CD14-positive monocyte (primary cell): Measurements from ENCODE around the gene HLA-DQB2. TPM values are rescaled to one million over a fixed set of nuclear protein-coding genes. Genes with fewer than 3 reads are reported as not detected.

Experiments used
- DNase-seq, 3 donors: peaks; one replicate each; pipeline ENCODE4 v3.0.0-alpha.2; 2011 to 2022
- H2AFZ ChIP-seq: 2 replicates; pipeline ENCODE4 v1.6.0; 2012; ENCODE audit warnings: mild to moderate bottlenecking, low read depth, low read length, inconsistent platforms; ENCODE audit not compliant: insufficient read depth, poor library complexity, severe bottlenecking
- H3K27ac ChIP-seq, 2 donors: 1 replicate in 1 of 2; 2 replicates in 1 of 2; pipeline ENCODE4 v1.5.1; 2012 to 2013; ENCODE audit warnings: low read length in 2 of 2, control low read depth in 1 of 2, inconsistent platforms in 1 of 2, low read depth in 1 of 2, mild to moderate bottlenecking in 1 of 2
- H3K27me3 ChIP-seq, 2 donors: one replicate each; pipeline versions ENCODE4 v1.6.0 to v1.6.1; 2011 to 2013; ENCODE audit warnings: low read length in 2 of 2; ENCODE audit not compliant: control insufficient read depth in 2 of 2, insufficient read depth in 2 of 2
- H3K36me3 ChIP-seq, 2 donors: replicated peaks in 1 of 2; 1 replicate in 1 of 2; 2 replicates in 1 of 2; pipeline versions ENCODE4 v1.5.1 to v1.6.1; 2012 to 2013; ENCODE audit warnings: low read length in 2 of 2, control low read depth in 1 of 2, inconsistent platforms in 1 of 2, mild to moderate bottlenecking in 1 of 2; ENCODE audit not compliant: insufficient read depth in 2 of 2, control insufficient read depth in 1 of 2
- H3K4me1 ChIP-seq, 2 donors: 1 replicate in 1 of 2; 2 replicates in 1 of 2; pipeline versions ENCODE4 v1.5.1 to v1.6.1; 2012 to 2013; ENCODE audit warnings: low read length in 2 of 2, control low read depth in 1 of 2, inconsistent platforms in 1 of 2, mild to moderate bottlenecking in 1 of 2, moderate library complexity in 1 of 2; ENCODE audit not compliant: insufficient read depth in 2 of 2, control insufficient read depth in 1 of 2
- H3K4me2 ChIP-seq: replicated peaks from 2 replicates; pipeline ENCODE3; 2012; ENCODE audit warnings: low read length, moderate library complexity, mild to moderate bottlenecking; ENCODE audit not compliant: poor library complexity, severe bottlenecking; ENCODE audit errors: extremely low read depth
- H3K4me3 ChIP-seq, 3 experiments: fragments of 200-600 bp in 1 of 3; sonication (generic) in 1 of 3; replicated peaks in 1 of 3; 1 replicate in 2 of 3; 2 replicates in 1 of 3; pipeline ENCODE4 v1.5.1; 2011 to 2013; ENCODE audit warnings: low read length in 3 of 3, mild to moderate bottlenecking in 3 of 3, control low read depth in 2 of 3, low read depth in 2 of 3, inconsistent platforms in 1 of 3, moderate library complexity in 1 of 3
- H3K79me2 ChIP-seq: 2 replicates; pipeline ENCODE4 v1.6.0; 2012; ENCODE audit warnings: mild to moderate bottlenecking, control low read depth, inconsistent platforms, low read length, moderate library complexity; ENCODE audit not compliant: insufficient read depth
- H3K9ac ChIP-seq: 2 replicates; pipeline ENCODE4 v1.6.0; 2017; ENCODE audit warnings: low read length, mild to moderate bottlenecking; ENCODE audit not compliant: insufficient read depth, poor library complexity, severe bottlenecking
- H3K9me3 ChIP-seq, 2 donors: replicated peaks in 1 of 2; 1 replicate in 1 of 2; 2 replicates in 1 of 2; pipeline versions ENCODE4 v1.5.1 to v1.6.1; 2012 to 2013; ENCODE audit warnings: low read length in 2 of 2, control low read depth in 1 of 2; ENCODE audit not compliant: control insufficient read depth in 1 of 2, insufficient read depth in 1 of 2
- H4K20me1 ChIP-seq: 2 replicates; pipeline ENCODE4 v1.6.0; 2012; ENCODE audit warnings: mild to moderate bottlenecking, low read length, control low read depth, moderate library complexity; ENCODE audit not compliant: insufficient read depth
- H3K27ac Mint-ChIP-seq, 7 donors: one replicate each; pipeline ENCODE4 v1.8.0; 2020; ENCODE audit warnings: mild to moderate bottlenecking in 7 of 7, mixed read lengths in 7 of 7, moderate library complexity in 6 of 7, inconsistent platforms in 2 of 7
- H3K27me3 Mint-ChIP-seq, 3 donors: one replicate each; pipeline ENCODE4 v1.8.0; 2021 to 2022; ENCODE audit warnings: low read depth in 3 of 3, mild to moderate bottlenecking in 3 of 3, mixed read lengths in 3 of 3, moderate library complexity in 3 of 3, inconsistent platforms in 1 of 3
- H3K36me3 Mint-ChIP-seq, 2 donors: one replicate each; pipeline ENCODE4 v1.8.0; 2020; ENCODE audit warnings: mixed read lengths in 2 of 2, inconsistent platforms in 1 of 2, mild to moderate bottlenecking in 1 of 2
- H3K4me1 Mint-ChIP-seq: one replicate; pipeline ENCODE4 v1.8.0; 2020; ENCODE audit warnings: mild to moderate bottlenecking, mixed read lengths
- H3K4me3 Mint-ChIP-seq, 2 donors: one replicate each; pipeline ENCODE4 v1.8.0; 2020; ENCODE audit warnings: mild to moderate bottlenecking in 2 of 2, mixed read lengths in 2 of 2, moderate library complexity in 1 of 2
- H3K9me3 Mint-ChIP-seq, 7 donors: one replicate each; pipeline ENCODE4 v1.8.0; 2020 to 2022; ENCODE audit warnings: mixed read lengths in 7 of 7, mild to moderate bottlenecking in 6 of 7, moderate library complexity in 6 of 7, inconsistent platforms in 2 of 7
- CTCF ChIP-seq: fragments of 200-600 bp; IDR thresholded peaks from one replicate; pipeline ENCODE4 v1.8.0; 2022; ENCODE audit warnings: antibody characterized with exemption, mild to moderate bottlenecking
- WGBS: methylation state at CpG from one replicate; pipeline ENCODE4 v1.1.5; 2013; ENCODE audit warnings: missing lambda C conversion rate; ENCODE audit not compliant: insufficient coverage; 5-methylcytosine and 5-hydroxymethylcytosine counted together
- intact Hi-C, 2 donors: fragments of 100-400 bp; cut with micrococcal nuclease; formaldehyde crosslinking; loops; one replicate each; pipeline versions ENCODE4 v1.15.0 to v1.15.1; 2023
- polyA plus RNA-seq, 3 donors: library from polyadenylated mRNA; depleted of rRNA in 1 of 3; unstranded in 2 of 3; stranded (reverse) in 1 of 3; fragments of 300-500 nt in 2 of 3; fragments of >200 nt in 1 of 3; fragmentation: Illumina TruSeq in 2 of 3; gene quantifications; 1 replicate in 2 of 3; 2 replicates in 1 of 3; pipeline ENCODE4 v1.2.3, GENCODE V29; 2012 to 2021

HLA-DQB2 gene
- polyA plus RNA-seq, 3 donors: 4.4 to 37.5 TPM; not detected in 1

- Histone ChIP-seq H3K79me2 (no peaks in the 10 kb centered on the region), H3K27me3 (peaks cover 0 to 9% of the 10 kb centered on the region in 2 donors), H3K36me3 (no peaks in the 10 kb centered on the region), H3K27ac (no peak overlapping the region), H3K9me3 (peaks cover 5 to 6% of the 10 kb centered on the region in 2 donors), H3K4me1 (peaks cover 30 to 32% of the 10 kb centered on the region in 2 donors), H3K9ac (no peak overlapping the region), H3K4me3 (no peak overlapping the region), H4K20me1 (no peaks in the 10 kb centered on the region), H2AFZ (no peak overlapping the region), H3K4me2 (no peak overlapping the region)
- 94% methylated on average over 2 of the region's 3 CpGs for WGBS
- no peak for TF ChIP-seq CTCF
- DNase-seq: no peak
- Mint-ChIP-seq H3K27me3 (peaks cover 0 to 15% (median 9%) of the 10 kb centered on the region in 3 donors), H3K9me3 (peaks cover 7 to 9% (median 9%) of the 10 kb centered on the region in 7 donors), H3K36me3 (peaks cover 2 to 3% of the 10 kb centered on the region in 2 donors), H3K27ac (peak overlapping the region in 1 of 7 donors; percentile 64), H3K4me3 (no peak overlapping the region), H3K4me1 (peaks cover 33% of the 10 kb centered on the region)
- intact Hi-C loops: loop anchor here (5.0 to 10.0 kb wide), 3 partner anchors 94 to 554 kb away; no protein-coding TSS in a partner anchor
These were observed 35.8 kb upstream of the HLA-DQB2 start for GRCh38 chr6:32799168-32799567.

- Histone ChIP-seq H4K20me1 (no peaks in the 10 kb centered on the region), H3K4me2 (peak overlapping the region; percentile 74), H3K9ac (no peak overlapping the region), H3K27ac (peak overlapping the region; percentile 8 to 42), H3K4me1 (peaks cover 43 to 46% of the 10 kb centered on the region in 2 donors), H3K79me2 (no peaks in the 10 kb centered on the region), H3K9me3 (peaks cover 5 to 6% of the 10 kb centered on the region in 2 donors), H2AFZ (peak overlapping the region; percentile 60), H3K4me3 (peak overlapping the region; percentile 0 to 69 (median 31)), H3K36me3 (no peaks in the 10 kb centered on the region), H3K27me3 (peaks cover 0 to 5% of the 10 kb centered on the region in 2 donors)
- Mint-ChIP-seq H3K4me1 (peaks cover 43% of the 10 kb centered on the region), H3K27ac (peak overlapping the region; percentile 62 to 90 (median 87)), H3K4me3 (peak overlapping the region; percentile 72 to 93), H3K36me3 (peaks cover 2 to 3% of the 10 kb centered on the region in 2 donors), H3K27me3 (peaks cover 0 to 4% (median 3%) of the 10 kb centered on the region in 3 donors), H3K9me3 (peaks cover 7 to 9% (median 9%) of the 10 kb centered on the region in 7 donors)
- DNase-seq: peak; percentile 65 to 88 (median 76)
- WGBS: 1% methylated on average over 16 of the region's 30 CpGs
- intact Hi-C loops: loop anchor here (2.0 to 10.0 kb wide), 4 partner anchors 92 to 552 kb away; no protein-coding TSS in a partner anchor
- TF ChIP-seq CTCF: peak; percentile 92
These were observed 33.8 kb upstream of the HLA-DQB2 start for GRCh38 chr6:32796848-32797776.
